Epidermal melanocyte (primary cell): ENCODE results near the gene AASS.

Experiments used
- DNase-seq: peaks from one replicate; pipeline ENCODE4 v3.0.0; 2011; ENCODE audit warnings: low spot score; ENCODE audit not compliant: insufficient read length

Gene AASS

DNA sequence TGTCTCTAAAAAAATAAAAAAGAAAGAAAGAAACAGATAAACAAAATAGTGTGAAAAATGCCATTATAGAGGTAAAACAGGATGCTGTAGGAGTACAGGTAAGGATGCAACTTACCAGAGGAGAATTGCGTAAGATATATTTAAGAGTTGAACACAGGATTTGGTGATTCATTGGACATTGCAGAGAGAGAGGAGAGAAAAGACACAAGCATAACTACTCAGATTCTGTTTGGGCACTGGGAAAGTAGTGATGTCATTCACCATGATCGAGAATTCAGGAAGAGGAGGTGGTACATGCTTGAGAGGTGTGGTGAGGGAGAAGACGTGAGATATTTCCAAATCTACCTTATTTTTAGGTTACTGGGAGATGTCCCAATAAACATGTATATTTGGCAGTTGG lies 97.6 kb downstream of the AASS start:
- no peak for DNase-seq

DNA sequence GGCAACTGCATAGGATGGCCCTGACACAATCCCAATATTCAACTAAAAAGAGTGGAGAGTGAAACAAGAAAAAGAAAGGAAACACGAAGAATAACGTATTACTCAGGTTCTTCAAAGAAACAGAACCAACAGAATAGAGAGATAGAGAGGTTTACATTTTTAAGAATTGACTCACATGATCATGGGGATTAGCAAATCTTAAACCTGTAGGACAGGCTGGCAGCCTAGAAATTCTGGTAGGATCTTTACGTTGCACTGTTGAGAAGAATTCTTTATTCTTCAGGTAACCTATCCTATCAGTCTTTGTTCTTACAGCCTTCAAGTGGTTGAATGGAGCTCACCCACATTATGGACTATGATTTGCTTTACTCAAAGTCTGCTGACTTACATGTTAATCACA lies 103.9 kb downstream of the AASS start:
- no peak for DNase-seq

DNA sequence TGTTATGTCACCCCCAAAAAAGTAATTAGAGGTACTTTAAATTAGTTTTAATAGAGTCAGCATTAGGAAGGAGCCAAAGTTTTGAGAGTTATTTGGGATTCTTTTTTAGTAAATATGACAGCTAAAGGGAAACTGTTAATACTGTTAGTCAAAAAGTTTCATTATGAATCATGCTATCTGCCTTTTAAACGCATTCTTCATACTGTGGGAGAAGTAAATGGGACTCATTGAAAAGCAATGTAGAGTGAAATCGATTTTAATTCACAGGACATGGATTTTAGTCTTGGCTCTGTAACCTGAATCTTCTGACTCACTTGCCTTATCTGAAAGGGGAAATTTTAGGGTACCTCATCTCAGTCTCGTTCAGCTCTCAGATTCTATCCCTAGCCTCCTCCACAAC lies 105.1 kb downstream of the AASS start:
- no peak for DNase-seq

DNA sequence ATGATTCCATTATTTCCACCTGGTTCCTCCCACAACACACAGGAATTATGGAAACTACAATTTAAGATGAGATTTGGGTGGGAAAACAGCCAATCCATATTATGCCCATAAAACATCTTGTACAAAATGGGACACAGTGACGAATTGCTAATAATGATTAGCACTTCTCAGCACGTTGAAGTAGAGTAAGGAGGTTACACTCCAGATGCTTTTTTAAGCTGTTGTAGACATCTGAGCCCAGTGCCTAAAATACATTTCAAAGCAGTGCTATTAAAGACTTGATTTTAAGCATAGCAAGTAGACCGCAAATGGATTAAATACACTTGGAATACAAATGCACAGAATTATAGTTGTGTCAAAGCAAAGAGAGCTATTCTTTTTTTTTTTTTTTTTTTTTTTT lies 105.9 kb downstream of the AASS start:
- DNase-seq = no peak

- DNase-seq = no peak
Observed at GRCh38 chr7:122035876-122036275, 108.2 kb downstream of the AASS start.

DNA sequence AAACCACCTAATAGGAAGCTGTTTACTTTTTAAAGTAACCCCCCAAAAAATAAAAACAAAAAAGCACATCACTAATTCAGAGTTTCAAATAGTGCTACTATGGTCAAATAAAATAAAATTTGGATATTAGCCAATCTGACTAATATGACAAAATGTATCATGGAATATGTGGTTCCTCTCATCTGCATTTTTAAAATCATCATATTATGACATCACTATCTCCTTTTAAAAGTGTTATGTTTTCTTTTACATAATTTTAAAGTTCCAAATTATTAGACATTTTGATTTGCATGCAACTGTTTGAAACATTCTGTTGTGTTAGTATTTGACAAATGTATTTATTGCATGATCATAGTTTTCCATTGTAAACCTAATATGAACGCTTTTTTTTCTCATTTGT lies 110.4 kb downstream of the AASS start:
- DNase-seq = no peak

GRCh38 chr7:122027058-122027457 lies 117.0 kb downstream of the AASS start:
- no peak for DNase-seq
